ENCODE results near the gene FAM20B.

Gene FAM20B

DNA sequence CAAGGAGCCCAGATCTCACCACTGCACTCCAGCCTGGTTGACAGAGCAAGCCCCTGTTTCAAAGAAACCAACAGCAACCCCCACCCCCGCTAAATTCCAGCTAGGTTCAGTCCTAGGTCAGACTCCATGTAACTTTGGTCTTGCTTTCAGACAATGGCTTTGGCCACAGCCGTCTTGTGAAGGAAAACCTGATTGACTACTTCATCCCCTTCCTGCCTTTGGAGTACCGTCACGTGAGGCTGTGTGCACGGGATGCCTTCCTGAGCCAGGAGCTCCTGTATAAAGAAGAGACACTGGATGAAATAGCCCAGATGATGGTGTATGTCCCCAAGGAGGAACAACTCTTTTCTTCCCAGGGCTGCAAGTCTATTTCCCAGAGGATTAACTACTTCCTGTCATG is 69.1 kb downstream of the FAM20B start:
- H3K4me1 ChIP-seq (ENCODE audit: insufficient read depth, low read length, severe bottlenecking): no peaks in the 10 kb centered on the region
- no peaks in the 10 kb centered on the region for H3K79me2 ChIP-seq (ENCODE audit: insufficient read depth, low read length)

DNA sequence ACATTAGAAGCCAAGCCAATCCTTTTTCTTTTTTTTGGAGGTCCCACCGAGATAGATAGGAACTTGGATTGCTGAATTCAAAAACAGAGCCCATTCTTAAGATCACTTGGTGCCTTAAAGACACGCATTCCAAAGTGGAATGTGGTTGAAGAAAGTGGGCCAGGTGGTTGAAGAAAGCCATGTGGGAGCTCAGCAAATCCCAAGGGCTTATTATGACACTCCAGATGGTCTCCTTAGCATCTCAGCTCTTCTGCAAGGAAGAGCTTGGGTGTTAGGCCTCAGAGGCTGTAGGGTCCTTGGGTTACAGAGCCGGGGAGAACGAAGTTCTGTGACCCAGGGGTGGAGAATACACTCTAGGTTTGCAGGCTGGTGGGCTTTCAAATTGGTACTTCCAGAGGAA is 69.7 kb downstream of the FAM20B start:
- Histone ChIP-seq H3K36me3 (ENCODE audit: insufficient read depth, low read length) (peaks cover 76% of the 10 kb centered on the region), H3F3A (ENCODE audit: insufficient read depth, low read length) (no peaks in the 10 kb centered on the region)

More for the DNA sequence above, 69.1 kb downstream of the FAM20B start:
- no peaks in the 10 kb centered on the region for H4K20me1 ChIP-seq (ENCODE audit: insufficient read depth, low read length)
- peaks cover 80% of the 10 kb centered on the region for H3K36me3 ChIP-seq (ENCODE audit: insufficient read depth, low read length)
- H2AFZ ChIP-seq (ENCODE audit: low read length): no peak overlapping the region
- no peak overlapping the region for H3K4me3 ChIP-seq (ENCODE audit: low read depth, low read length, poor library complexity, severe bottlenecking)
- no peaks in the 10 kb centered on the region for H3K27me3 ChIP-seq (ENCODE audit: insufficient read depth, low read length)
- TF ChIP-seq, protein P1, sequence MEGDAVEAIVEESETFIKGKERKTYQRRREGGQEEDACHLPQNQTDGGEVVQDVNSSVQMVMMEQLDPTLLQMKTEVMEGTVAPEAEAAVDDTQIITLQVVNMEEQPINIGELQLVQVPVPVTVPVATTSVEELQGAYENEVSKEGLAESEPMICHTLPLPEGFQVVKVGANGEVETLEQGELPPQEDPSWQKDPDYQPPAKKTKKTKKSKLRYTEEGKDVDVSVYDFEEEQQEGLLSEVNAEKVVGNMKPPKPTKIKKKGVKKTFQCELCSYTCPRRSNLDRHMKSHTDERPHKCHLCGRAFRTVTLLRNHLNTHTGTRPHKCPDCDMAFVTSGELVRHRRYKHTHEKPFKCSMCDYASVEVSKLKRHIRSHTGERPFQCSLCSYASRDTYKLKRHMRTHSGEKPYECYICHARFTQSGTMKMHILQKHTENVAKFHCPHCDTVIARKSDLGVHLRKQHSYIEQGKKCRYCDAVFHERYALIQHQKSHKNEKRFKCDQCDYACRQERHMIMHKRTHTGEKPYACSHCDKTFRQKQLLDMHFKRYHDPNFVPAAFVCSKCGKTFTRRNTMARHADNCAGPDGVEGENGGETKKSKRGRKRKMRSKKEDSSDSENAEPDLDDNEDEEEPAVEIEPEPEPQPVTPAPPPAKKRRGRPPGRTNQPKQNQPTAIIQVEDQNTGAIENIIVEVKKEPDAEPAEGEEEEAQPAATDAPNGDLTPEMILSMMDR (IDR thresholded peaks at IDR 0.05; ENCODE audit: low read length): no peak
- no peak for TF ChIP-seq EZH2 (IDR thresholded peaks at IDR 0.05; ENCODE audit: borderline replicate concordance, low read length)
- no peak overlapping the region for H3K27ac ChIP-seq (ENCODE audit: low read depth, low read length, poor library complexity, severe bottlenecking)
- H3K9me2 ChIP-seq (ENCODE audit: low read depth, low read length): no peaks in the 10 kb centered on the region
- no peaks in the 10 kb centered on the region for H3F3A ChIP-seq (ENCODE audit: insufficient read depth, low read length)
- no peak overlapping the region for H3K4me2 ChIP-seq (ENCODE audit: low read length)
- no peaks in the 10 kb centered on the region for H3K9me3 ChIP-seq (ENCODE audit: low read length)
- H3K9ac ChIP-seq (ENCODE audit: low read length): no peak overlapping the region

DNA sequence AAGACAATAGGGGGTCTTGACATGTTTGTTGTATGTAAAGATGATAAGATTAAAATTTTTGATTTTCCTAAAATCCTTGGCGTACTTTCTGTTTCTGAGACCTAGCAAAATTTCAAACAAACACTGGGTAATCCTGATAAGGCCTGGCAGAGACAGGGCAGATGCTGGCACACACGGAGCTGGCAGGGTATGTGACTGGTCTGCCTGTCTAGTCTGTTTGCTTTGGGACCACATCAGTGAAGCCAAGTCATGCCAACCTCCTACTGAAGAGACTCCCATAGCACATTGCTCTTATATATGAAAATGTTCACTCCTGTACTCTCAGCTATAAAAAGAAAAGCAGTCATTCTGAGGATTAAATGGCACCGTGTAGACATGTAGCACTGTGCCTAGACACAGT is 70.2 kb downstream of the FAM20B start:
- H3K9me3 ChIP-seq (ENCODE audit: low read length): no peaks in the 10 kb centered on the region
- no peak overlapping the region for H2AFZ ChIP-seq (ENCODE audit: low read length)
- H3K9ac ChIP-seq (ENCODE audit: low read length): no peak overlapping the region
- H3K36me3 ChIP-seq (ENCODE audit: insufficient read depth, low read length): peaks cover 71% of the 10 kb centered on the region
- H3K9me2 ChIP-seq (ENCODE audit: low read depth, low read length): no peaks in the 10 kb centered on the region
- H3K4me1 ChIP-seq (ENCODE audit: insufficient read depth, low read length, severe bottlenecking): no peaks in the 10 kb centered on the region
- no peaks in the 10 kb centered on the region for H3K27me3 ChIP-seq (ENCODE audit: insufficient read depth, low read length)
- H3K27ac ChIP-seq (ENCODE audit: low read depth, low read length, poor library complexity, severe bottlenecking): no peak overlapping the region
- H3K4me2 ChIP-seq (ENCODE audit: low read length): no peak overlapping the region
- no peak overlapping the region for H3K4me3 ChIP-seq (ENCODE audit: low read depth, low read length, poor library complexity, severe bottlenecking)
- H3K79me2 ChIP-seq (ENCODE audit: insufficient read depth, low read length): no peaks in the 10 kb centered on the region
- H3F3A ChIP-seq (ENCODE audit: insufficient read depth, low read length): no peaks in the 10 kb centered on the region
- no peak for TF ChIP-seq EZH2 (IDR thresholded peaks at IDR 0.05; ENCODE audit: borderline replicate concordance, low read length)
- TF ChIP-seq, protein P1 (IDR thresholded peaks at IDR 0.05; ENCODE audit: low read length): no peak
- no peaks in the 10 kb centered on the region for H4K20me1 ChIP-seq (ENCODE audit: insufficient read depth, low read length)

More for the DNA sequence above, 69.7 kb downstream of the FAM20B start:
- H3K4me3 ChIP-seq (ENCODE audit: low read depth, low read length, poor library complexity, severe bottlenecking): no peak overlapping the region
- H4K20me1 ChIP-seq (ENCODE audit: insufficient read depth, low read length): no peaks in the 10 kb centered on the region
- H3K9ac ChIP-seq (ENCODE audit: low read length): no peak overlapping the region
- H3K79me2 ChIP-seq (ENCODE audit: insufficient read depth, low read length): no peaks in the 10 kb centered on the region
- no peaks in the 10 kb centered on the region for H3K4me1 ChIP-seq (ENCODE audit: insufficient read depth, low read length, severe bottlenecking)
- no peak overlapping the region for H3K27ac ChIP-seq (ENCODE audit: low read depth, low read length, poor library complexity, severe bottlenecking)
- TF ChIP-seq EZH2 (IDR thresholded peaks at IDR 0.05; ENCODE audit: borderline replicate concordance, low read length): no peak
- TF ChIP-seq, protein P1 (IDR thresholded peaks at IDR 0.05; ENCODE audit: low read length): no peak
- no peak overlapping the region for H3K4me2 ChIP-seq (ENCODE audit: low read length)
- no peaks in the 10 kb centered on the region for H3K27me3 ChIP-seq (ENCODE audit: insufficient read depth, low read length)
- H2AFZ ChIP-seq (ENCODE audit: low read length): no peak overlapping the region
- no peaks in the 10 kb centered on the region for H3K9me2 ChIP-seq (ENCODE audit: low read depth, low read length)
- no peaks in the 10 kb centered on the region for H3K9me3 ChIP-seq (ENCODE audit: low read length)

All from OCI-LY1 (cell line).